ENCODE measurements around the gene OAS3.
"Not testable (repeated sequence)": the region's sequence is repeated elsewhere in the genome, so short reads cannot be mapped to it uniquely, and the experiment has no call there.

The OAS3 gene, protein sequence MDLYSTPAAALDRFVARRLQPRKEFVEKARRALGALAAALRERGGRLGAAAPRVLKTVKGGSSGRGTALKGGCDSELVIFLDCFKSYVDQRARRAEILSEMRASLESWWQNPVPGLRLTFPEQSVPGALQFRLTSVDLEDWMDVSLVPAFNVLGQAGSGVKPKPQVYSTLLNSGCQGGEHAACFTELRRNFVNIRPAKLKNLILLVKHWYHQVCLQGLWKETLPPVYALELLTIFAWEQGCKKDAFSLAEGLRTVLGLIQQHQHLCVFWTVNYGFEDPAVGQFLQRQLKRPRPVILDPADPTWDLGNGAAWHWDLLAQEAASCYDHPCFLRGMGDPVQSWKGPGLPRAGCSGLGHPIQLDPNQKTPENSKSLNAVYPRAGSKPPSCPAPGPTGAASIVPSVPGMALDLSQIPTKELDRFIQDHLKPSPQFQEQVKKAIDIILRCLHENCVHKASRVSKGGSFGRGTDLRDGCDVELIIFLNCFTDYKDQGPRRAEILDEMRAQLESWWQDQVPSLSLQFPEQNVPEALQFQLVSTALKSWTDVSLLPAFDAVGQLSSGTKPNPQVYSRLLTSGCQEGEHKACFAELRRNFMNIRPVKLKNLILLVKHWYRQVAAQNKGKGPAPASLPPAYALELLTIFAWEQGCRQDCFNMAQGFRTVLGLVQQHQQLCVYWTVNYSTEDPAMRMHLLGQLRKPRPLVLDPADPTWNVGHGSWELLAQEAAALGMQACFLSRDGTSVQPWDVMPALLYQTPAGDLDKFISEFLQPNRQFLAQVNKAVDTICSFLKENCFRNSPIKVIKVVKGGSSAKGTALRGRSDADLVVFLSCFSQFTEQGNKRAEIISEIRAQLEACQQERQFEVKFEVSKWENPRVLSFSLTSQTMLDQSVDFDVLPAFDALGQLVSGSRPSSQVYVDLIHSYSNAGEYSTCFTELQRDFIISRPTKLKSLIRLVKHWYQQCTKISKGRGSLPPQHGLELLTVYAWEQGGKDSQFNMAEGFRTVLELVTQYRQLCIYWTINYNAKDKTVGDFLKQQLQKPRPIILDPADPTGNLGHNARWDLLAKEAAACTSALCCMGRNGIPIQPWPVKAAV

DNA sequence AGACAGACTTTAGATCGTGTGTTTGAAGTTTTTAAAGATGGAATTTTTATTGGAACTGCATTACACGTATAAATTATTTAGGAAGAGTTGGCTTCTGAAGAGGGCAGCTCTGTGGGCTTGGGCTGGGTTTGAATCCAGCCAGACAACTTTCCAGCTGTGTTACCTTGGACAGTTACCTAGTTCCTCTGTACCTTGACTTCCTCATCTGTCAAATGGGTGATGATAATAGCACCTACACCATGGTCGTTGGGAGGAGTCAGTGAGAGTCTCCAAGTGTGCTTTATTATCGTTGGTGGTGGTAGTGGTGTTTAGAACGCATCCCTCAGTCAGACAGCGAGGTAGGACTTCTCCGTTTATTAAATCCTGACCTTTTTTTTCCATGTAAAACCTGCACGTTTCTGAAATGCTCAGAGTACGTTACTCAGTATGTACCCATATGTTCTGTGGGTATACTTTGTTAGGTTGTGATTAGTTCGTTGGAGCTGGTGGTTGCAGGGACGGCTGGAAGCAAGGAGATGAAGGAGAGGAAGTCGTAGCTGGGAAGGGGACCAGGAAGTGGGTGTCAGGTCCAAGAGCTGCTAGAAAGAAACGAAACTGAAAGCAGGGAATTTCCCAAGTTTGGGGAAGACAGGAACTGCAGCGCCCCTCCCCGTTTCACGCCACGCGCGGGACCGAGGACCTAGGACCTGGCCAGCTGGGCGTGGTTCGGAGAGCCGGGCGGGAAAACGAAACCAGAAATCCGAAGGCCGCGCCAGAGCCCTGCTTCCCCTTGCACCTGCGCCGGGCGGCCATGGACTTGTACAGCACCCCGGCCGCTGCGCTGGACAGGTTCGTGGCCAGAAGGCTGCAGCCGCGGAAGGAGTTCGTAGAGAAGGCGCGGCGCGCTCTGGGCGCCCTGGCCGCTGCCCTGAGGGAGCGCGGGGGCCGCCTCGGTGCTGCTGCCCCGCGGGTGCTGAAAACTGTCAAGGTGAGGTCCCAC lies at the start of gene OAS3:
Gene OAS3, plus strand, starts transcription at position 734 of the 979 bp plus-strand sequence. Its CDS starts 57 bp downstream, at position 791.
- DNase-seq (ENCODE audit: low read depth), result peak; percentile 56

DNA sequence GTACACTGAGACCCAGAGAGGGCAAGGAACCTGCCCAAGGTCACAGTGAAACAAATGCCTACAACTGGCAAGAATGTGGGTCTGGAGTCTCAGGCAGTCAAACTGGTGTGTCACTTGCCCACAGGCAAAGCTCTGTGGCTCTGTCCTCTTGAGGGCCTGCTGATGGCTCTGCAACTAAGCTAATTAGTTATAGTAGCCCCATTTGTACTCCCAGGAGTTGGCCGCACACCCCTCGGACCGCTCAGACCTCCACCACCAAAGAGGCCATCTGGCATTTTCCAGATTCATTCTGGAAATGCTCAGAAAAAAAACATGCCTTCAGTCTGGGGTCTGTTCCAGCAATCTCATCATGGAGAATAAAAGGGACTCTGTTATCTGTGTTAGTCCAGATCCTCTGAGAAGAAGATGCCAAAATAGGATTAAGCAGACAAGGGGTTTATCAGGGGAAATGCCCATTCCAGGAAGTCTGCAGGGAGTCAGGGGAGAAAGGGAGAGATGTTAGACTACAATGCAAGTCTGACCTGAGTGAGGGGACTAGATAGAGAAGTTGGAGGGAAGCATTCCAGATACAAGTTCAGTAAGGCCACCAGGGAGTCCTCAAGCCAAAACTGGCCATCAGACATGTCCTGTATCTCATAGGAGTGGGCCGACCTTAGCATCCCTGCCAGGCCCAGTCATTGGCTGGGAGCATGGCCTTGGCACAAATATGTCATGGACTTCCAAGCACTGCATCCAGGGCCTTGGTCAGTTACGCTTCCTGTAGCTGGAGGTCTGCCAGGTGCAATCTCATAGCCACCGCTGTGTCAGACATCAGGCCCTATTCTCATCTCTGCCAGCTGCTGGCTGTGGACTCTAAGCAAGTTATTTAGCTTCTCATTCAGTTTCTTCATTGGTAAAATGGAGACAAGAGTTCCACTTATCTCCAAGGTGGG lies 46.9 kb upstream of the OAS3 start:
- DNase-seq (ENCODE audit: low read depth), result no peak

DNA sequence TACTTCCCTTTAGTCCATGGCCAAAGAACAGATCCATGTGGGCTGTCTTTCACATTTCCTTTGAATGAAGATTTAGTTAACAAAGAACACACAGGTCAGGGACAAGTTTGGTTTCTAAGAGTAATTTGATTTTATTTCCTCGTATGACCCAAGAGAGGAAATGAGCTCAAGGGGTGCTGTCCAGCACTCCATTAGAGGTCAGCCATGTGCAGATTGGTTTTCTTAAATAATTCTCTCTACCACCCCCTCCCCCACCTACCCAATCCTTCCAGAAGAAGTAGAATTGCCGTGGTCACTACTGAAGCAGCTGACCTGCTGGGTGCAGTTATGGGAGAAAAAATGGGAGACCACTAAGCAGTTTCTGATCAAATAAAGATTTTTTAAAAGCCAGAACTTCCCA lies 45.4 kb upstream of the OAS3 start:
- DNase-seq (ENCODE audit: low read depth), result no peak

DNA sequence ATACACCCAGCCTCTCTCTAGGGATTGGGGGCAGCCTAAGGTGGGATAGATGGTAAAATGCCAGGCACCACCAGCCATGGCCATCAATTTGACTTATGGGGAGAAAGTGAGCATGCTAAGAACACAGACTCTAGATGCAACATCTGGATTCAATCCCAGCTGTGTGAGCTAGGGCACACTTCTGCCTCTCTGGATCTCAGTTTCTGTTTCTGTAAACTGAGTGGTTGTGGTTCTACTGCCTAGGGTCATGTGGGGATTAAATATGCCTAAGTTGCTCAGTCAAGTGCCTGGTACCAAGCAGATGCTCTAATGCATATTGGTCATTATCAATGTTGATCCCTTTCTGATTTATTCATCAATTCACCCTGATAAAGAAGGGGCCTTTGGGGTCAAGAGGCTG lies 44.1 kb upstream of the OAS3 start:
- no peak for DNase-seq (ENCODE audit: low read depth)

DNA sequence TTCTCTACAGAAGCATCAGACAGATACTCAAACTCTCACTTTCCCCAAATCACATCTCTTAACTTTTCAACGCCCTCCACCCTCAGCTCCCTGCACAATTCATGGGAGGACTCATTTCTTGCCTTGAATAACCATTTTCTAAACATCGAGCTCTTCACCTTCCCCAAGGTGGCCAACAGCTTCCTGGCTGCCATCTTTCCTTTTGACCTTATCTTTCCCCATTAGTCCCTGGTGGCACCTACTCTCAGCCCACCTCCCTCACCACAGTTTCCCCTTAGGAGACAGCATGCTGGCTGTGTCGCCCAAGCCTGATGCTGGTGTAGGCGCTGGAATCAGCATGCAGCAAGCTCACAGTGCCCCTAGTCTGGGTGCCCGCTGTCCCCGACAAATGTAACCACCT lies 39.9 kb upstream of the OAS3 start:
- DNase-seq (ENCODE audit: low read depth), result no peak

DNA sequence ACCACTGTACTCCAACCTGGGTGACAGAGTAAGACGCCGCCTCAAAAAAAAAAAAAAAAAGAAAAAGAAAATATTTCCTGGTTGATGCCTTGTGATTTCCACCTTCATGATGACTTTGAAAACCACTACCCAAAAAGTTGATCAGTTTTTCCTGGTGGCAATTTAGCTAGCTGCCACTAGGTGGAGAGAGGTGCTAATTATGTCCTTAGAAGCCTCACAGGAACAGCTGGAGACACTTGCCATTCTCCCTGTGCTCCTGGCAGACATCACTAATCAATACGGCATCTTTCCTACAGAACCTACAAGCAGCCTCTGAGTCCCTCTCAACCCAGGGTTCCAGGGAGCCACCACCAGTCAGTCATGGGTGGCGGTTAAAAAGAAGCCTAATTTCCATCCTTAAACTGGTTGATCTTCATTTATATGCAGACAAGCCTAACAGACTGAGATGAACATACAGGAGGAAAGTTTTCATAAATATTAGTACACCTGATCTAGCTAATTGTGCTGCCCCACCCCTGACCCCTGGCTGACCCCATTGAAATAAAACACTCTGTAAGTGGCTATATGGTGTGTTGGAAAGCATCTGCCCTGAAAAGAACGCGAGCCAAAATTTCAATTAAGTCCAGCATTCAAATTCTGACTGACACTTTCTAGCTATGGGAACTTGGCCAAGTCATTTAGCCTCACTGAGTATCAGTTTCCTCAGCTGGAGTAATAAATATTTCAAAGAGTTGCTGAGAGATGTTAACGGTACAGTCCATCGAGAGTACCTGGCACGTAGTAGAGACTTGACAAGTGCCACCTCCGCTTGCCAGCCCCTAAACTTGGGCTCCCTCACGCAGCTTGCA lies 37.8 kb upstream of the OAS3 start:
- DNase-seq (ENCODE audit: low read depth), result no peak

DNA sequence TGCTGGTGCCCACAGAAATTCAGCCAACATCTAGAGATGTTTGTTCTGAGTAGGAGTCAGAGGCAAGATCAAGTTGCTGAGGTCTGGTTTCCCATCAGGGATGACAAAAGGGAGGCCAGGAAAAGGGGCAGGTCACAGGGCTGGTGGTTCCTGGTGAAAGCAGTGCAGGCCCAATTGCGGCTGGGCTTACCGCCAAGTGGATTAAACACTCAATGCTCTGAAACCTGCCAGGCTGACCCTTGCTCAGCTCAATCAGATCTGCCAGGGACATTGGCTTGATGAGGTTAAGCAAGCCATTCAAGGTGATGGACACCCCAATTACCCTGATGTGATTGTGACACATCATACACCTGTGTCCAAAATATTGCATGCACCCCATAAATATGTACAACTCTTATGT lies 37.0 kb upstream of the OAS3 start:
- no peak for DNase-seq (ENCODE audit: low read depth)

DNA sequence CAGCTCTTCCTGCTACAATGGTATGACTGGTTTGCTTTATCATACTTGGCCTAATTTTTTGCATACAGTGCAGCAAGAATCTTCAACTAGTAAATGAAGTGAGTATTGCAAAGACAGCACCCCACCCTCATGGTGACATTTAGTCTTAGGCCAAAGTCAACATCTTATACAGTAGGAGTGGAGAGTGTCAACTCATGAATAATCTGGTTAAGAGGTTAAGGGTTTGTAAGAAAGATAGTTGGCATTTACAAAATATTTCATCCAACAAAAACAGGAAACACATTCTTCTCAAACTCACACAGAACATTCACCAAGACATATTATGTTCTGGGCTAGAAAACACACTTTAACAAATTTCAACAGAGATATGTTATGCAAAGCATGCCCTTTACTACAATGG lies 33.7 kb upstream of the OAS3 start:
- no peak for DNase-seq (ENCODE audit: low read depth)

DNA sequence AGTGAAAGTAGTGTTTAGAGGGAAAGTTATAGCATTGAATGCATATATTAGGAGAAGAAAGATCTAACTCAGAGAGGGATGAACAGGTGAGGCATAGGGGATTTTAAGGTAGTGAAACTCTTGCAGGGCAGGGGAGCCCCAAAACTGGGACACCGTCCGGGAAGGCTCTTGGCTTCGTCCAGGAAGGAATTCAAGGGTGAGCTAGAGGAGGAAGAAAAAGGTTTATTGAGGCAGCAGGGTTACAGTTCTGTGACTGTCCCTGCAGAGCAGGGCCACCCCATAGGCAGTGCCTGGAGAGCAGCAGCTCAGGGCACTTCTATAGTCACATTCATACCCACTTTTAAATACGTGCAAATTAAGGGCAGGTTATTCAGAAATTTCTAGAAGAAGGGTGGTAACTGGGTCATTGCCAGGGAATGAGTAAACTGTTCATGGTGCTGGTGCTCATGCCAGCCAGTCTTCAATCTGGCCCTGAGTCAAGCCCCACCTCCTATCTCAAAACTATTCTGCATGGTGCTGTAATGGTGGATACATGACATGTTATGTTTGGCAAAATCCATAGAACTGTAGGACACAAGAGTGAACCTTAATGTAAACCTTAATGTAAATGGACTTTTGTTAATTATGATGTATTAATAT lies 32.7 kb upstream of the OAS3 start:
- DNase-seq (ENCODE audit: low read depth), result no peak

DNA sequence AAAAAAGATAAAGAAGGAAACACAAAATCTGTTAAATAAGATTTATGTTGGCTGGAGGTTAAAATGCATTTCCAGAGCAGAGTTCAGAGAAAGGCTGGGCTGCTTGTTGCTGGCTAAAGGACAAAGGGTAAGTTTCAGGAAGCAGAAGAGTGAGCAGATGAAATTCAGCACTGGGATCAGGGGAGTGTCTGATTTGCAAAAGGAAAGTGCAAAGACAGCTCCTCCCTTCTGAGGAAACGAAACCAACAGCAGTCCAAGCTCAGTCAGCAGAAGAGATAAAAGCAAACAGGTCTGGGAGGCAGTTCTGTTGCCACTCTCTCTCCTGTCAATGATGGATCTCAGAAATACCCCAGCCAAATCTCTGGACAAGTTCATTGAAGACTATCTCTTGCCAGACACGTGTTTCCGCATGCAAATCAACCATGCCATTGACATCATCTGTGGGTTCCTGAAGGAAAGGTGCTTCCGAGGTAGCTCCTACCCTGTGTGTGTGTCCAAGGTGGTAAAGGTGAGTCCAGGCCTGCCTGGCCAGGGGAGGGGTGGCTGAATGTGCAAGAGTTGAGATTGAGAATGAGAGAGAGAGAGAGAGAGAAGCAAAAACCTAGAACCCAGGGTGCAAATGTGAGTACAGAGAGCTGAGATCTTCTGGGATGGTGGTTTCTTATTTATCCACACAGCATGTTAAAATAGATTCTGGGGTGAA lies 31.4 kb upstream of the OAS3 start, which contains the start of gene OAS1:
Gene OAS1, plus strand, starts transcription at position 251 of the 703 bp plus-strand sequence. Its CDS starts 78 bp downstream, at position 329.
- DNase-seq (ENCODE audit: low read depth), result no peak

DNA sequence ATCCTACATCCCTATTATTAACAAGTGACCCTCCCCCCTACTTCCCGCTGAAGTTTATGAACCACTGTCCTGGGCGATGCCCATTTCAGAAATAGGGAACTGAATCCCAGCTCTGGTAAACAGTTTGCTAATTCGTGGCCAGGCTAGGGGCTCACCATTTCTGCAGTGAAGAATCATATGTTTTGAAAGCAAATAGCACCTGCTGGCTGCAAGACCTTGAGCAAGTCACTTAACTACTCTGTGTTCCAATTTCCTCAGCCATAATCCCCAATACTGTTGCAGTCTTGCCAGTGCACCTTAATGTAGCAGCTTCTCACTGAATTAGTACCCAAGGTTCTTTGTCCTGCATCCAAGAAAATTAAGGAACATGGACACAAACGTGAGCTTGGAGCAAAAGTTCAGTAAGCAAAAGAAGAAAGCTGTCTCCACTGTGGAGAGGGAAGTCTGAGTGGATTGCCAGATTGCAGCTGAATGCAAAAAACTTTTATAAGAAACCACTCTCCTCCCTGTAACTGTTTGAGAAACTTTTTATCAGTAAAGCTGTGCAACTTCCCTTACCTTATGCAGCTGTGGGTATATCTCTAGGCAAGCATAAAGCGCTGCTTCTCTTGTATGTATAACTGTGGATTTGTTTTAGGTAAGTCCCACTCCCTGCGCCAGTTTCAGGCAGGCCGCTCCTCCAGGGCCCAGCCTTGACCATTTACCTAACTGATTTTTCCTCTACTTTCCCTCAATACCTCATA lies 30.7 kb upstream of the OAS3 start:
- DNase-seq (ENCODE audit: low read depth), result no peak

DNA sequence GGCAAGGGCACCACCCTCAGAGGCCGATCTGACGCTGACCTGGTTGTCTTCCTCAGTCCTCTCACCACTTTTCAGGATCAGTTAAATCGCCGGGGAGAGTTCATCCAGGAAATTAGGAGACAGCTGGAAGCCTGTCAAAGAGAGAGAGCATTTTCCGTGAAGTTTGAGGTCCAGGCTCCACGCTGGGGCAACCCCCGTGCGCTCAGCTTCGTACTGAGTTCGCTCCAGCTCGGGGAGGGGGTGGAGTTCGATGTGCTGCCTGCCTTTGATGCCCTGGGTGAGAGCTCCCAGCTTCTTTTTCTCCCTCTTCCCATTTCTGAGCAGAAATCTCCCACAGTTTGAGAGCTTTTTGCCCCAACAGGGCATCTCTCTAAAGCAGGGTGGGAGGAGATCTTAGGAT lies 29.7 kb upstream of the OAS3 start:
- DNase-seq (ENCODE audit: low read depth), result no peak

DNA sequence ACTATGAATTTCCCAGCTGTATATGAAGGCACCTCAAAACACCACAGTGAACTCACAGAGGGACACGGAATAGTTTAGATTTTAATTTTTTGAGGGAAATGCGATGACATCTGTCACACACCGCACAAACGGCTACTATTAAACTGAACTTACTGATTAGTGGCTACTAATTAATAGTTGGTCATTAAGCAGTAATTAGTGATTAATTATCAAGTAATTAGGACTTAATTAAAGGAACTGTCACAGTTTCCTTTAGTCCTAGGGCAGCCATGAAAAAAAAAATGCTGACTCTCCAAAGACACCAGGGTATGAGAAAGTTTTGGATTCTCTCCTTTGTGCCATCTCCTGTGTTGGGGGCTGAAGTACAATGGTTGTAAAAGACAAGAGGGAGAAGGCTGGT lies 28.6 kb upstream of the OAS3 start:
- DNase-seq (ENCODE audit: low read depth), result no peak

DNA sequence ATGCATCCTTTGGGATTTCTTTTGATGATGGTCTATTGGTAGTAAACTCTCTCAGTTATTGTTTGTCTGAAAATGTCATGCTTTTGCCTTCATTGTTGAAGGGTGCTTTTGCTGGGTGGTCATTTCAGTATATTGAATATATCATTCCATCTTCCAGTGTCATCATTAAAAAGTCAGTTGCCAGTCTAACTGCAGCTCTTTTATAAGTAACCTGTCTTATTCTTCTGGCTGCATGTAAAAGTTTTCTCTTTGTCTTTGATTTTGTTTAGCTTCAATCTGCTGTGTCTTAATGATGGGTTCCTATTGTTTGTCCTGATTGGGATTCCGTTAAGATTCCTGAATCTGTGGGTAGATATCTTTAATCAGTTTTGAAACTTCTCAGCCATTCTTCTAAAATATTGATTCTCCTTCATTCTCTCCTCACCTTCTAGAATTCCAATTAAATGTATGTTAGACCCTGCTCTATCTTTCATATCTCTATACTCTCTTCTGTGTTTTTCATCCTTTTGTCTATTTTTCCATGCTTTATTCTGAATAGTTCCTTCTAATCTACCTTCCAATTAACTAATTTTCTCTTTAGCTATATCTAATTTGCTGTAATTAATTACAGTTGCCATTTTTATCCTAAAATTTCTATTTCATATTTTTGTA lies 25.1 kb upstream of the OAS3 start:
- DNase-seq (ENCODE audit: low read depth), result no peak

DNA sequence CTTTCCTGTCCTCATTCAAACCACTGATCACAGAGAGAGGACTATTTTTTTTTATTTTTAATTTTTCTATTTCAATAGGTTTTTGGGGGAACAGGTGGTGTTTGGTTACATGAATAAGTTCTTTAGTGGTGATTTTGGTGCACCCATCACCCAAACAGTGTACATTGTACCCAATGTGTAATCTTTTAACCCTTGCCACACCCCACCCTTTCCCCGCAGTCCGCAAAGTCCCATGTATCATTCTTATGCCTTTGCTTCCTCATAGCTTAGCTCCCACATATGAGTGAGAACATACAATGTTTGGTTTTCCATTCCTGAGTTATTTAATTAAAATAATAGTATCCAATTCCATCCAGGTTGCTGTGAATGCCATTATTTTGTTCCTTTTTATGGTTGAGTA lies 24.4 kb upstream of the OAS3 start:
- not testable (repeated sequence) for DNase-seq (ENCODE audit: low read depth)

DNA sequence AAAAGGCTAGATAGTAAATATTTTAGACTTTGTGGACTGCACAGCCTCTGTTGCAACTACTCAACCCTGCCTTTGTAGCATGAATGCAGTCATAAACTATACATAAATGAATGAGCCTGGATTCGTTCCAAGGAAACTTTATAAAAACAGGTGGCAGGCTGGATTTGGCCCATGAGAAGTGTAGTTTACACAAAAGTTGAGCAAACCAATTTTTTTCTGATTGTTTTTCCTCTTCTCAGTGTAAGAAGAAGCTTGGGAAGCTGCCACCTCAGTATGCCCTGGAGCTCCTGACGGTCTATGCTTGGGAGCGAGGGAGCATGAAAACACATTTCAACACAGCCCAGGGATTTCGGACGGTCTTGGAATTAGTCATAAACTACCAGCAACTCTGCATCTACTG lies 22.0 kb upstream of the OAS3 start:
- DNase-seq (ENCODE audit: low read depth), result no peak

DNA sequence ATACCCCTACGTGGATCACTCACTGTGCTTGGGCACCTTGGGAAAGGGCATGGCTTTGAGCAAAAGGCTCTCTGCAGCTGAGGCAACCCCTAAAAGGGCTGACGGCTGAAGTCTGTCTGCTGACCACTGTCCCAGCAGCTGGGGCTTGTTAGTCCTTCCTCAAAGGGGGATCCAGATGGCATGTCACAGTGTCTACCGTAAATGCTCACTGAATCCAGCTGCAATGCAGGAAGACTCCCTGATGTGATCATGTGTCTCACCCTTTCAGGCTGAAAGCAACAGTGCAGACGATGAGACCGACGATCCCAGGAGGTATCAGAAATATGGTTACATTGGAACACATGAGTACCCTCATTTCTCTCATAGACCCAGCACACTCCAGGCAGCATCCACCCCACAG lies 19.2 kb upstream of the OAS3 start:
- DNase-seq (ENCODE audit: low read depth), result no peak

All from HS-5 (cell line).